Stimulated activated CD4-positive, alpha-beta T cell treated with anti-CD3 and anti-CD28 coated beads, Interleukin-15, amount 100 ng/mL, for 24 hours (primary cell): Measurements from ENCODE around the gene RAB1B.
A peak's percentile ranks its signal among the peaks of the same experiment; 100 is the strongest.
"Not testable (repeated sequence)": the region's sequence is repeated elsewhere in the genome, so short reads cannot be mapped to it uniquely, and the experiment has no call there.

Experiments used
- DNase-seq: peaks from one replicate; pipeline ENCODE4 v3.0.0-alpha.2; 2020

Gene RAB1B

DNA sequence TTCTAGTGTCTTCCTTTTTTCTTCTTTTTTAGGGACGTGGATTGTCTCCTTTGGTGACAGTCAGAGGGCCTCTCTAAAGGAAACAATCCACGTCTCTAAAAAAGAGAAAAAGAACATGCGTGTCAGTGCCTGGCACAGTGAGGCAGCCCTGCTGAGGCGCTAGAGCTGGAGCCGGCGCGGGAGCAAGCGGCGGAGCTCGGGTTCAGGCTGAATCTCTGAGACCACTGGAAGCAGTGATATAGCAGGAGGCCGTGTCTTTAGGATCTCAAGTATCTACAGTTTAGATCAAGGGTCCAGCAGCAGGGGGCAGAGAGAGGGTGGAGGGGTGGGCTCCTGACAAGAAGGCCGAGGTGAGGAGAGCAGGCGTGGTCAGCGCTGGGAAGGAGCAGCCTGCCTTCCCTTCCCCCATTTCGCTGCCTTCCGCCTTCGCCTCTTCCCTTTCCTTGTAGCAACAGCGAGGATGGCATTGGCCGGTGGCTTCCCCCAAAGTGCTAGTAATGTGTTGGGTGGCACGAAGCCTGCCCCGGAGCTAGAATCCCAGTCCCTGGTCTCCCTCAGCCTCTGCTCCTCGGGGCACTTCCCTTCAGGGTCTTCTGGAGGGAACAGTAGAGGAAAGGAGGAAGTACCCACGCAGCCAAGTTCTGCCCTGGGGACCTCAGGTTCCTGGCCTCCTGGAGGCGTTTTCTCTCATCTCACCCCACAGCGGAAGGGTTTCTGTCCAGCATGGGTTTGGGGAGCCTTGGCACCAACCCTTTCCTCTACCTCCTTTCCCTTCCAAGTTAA lies 28.2 kb upstream of the RAB1B start:
- no peak for DNase-seq

GRCh38 chr11:66240781-66241136 lies 27.7 kb upstream of the RAB1B start:
- DNase-seq, result no peak

DNA sequence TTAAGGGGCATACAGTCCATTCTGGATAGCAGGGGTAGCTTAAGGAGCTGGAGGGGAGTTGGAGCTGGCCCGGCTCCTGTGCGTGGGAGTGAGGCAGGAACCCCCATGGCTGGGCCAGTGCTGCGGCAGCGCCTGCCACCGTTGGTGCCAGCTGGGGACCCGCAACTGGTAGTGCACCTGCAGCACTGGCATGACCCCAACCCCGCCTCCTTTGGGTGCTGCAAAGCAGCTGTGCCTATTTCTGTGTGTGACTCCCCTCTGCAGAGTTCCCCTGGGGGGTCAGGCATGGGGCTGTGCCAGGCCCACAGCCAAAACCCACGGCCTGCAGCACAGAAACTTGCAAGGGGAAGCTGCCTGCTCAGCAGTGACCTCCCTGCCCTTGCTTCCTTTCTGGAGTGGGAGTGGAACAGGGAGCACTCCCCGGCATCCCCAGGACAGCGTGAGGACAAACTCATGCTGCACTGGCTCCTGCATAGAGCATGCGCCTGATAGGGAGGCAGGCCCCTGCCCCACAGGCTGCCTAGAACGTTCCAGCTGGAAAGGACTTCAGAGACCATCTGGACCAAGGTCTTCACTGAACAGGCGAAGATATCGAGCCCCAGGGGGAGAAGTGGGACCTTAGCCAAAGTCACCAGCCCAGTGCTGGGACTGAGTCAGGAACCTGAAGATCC lies 26.2 kb upstream of the RAB1B start:
- no peak for DNase-seq

DNA sequence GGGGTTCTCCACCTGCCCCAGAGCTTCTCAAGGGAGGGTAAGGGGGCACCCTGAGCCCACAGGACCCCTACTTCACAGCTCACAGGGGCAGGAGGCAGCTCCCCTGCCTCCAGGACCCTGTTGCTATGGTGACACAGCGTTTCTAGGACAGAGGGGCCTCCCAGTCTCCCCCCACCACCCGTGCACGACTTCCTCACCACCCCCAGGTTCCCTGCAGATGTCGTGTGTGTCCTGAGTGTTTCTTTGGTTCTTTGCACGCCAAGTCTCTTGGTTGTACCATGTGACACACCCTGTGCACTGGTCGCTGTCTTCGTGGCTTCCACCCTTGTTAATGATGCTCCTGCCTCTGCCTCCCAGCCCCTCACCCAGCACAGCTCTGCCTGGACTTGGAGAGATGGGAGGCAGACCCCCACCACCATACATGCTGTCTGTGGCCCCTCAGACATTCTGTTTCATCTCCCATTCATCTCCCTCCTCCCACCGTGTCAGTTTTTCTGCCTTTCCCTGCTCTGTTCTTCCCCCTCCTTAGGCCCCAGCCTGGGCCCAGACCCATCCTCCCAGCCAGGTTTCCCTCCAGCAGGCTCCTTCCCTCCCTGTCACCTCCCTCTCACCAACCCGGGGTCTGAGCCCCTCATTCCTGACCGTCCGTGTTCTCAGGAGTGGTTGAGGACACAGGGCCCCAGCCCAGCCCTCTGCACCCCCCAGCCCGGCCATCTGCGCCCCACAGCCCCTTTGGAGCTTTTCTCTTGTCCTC lies 24.5 kb upstream of the RAB1B start:
- DNase-seq, result no peak

- DNase-seq, result no peak
These were observed 21.1 kb upstream of the RAB1B start for GRCh38 chr11:66247295-66247694.

DNA sequence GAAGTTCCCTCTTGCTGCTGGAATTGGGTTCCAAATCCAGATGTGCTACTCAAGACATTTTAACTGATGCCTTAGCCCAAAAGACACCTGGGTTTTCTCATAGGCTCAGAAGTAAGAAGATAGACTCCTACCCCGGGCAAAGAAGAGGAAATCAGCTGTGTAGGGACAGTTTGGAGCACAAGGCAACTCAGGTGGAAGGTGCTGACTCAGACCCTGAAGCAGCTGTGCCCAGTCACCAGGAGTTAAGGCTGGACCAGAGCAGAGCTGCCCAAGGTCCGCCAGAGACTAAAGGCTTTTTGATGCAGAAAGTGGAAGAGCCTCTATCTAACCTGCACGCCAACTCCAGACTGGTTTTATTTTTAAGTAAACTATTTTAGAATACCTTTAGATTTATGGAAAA lies 20.6 kb upstream of the RAB1B start:
- no peak for DNase-seq

DNA sequence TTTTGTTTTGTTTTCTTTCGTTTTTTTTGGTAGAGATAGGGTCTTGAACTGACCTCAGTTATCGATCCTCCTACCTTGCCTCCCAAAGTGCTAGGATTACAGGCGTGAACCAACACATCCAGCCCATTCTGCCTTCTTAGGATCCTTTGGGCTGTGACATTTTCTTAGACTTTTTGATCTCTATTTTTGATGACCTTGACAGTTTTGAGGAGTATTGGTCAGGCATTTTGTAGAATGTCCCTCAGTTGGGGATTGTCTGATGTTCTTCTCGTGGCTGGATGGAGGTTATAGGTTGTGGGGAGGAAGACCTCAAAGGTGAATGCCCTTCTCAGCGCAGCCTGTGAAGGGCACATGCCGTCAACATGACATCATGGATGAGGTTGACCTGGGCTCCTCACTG lies 19.5 kb upstream of the RAB1B start:
- no peak for DNase-seq

DNA sequence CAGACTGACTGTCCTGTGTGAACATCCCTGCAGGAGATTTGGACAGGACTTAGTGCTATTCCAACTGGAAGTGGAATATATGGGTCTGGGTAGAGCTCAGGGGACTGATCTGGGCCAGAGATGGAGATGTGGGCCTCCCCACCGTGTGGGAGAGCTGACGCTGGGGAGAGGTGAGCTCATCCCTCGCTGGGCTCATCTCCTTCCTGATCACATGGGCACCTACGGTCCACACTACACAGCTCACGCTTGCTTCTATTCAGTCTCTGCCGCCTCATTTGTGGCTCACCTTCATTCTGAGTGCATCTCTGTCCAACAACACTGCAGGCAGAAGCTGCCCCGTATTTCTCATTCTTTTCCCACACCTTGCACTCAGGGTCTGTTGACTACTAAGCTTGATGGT lies 16.6 kb upstream of the RAB1B start:
- no peak for DNase-seq

DNA sequence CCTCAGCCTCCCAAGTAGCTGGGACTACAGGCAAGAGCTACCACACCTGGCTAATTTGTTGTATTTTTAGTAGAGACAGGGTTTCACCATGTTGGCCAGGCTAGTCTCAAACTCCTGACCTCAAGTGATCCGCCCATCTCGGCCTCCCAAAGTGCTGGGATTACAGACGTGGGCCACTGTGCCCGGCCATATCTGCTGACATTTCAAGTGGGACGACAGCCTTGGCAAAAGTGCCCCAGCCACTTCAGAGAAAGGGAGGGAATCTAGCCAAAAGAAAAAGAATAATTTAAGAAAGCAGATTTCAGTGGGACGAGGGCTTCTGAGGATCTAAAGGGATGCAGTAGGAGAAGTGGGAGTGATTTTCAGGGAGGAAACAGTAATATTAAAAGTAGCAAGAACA lies 15.4 kb upstream of the RAB1B start:
- not testable (repeated sequence) for DNase-seq

DNA sequence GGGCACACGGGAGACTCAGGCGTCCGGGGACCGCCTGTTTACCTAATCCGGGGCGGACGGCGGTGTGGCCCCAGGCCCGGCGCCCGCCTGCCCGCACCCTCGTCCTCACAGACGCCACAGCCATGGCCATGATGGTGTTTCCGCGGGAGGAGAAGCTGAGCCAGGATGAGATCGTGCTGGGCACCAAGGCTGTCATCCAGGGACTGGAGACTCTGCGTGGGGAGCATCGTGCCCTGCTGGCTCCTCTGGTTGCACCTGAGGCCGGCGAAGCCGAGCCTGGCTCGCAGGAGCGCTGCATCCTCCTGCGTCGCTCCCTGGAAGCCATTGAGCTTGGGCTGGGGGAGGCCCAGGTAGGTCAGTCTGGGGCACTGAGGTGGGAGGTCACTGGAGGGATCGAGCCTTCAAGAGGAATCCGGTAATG lies 10.0 kb upstream of the RAB1B start:
- DNase-seq, result no peak

GRCh38 chr11:66259225-66259624 lies 9.2 kb upstream of the RAB1B start:
- DNase-seq, result no peak

- DNase-seq, result no peak
These were observed 8.5 kb upstream of the RAB1B start for GRCh38 chr11:66259956-66260355.

DNA sequence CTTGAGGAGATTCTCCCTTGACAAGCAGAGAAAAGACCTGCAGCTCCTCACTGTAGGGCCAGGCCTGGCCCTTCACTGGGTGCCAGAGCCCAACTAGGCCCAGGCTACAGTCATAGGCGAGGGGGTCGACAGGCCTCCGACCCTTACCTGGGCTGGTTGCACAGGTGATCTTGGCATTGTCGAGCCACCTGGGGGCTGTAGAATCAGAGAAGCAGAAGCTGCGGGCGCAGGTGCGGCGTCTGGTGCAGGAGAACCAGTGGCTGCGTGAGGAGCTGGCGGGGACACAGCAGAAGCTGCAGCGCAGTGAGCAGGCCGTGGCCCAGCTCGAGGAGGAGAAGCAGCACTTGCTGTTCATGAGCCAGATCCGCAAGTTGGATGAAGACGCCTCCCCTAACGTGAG lies 6.9 kb upstream of the RAB1B start:
- no peak for DNase-seq

GRCh38 chr11:66262191-66262590 lies 6.2 kb upstream of the RAB1B start:
- DNase-seq, result no peak

- DNase-seq, result no peak
These were observed 5.7 kb upstream of the RAB1B start for GRCh38 chr11:66262696-66263095.

DNA sequence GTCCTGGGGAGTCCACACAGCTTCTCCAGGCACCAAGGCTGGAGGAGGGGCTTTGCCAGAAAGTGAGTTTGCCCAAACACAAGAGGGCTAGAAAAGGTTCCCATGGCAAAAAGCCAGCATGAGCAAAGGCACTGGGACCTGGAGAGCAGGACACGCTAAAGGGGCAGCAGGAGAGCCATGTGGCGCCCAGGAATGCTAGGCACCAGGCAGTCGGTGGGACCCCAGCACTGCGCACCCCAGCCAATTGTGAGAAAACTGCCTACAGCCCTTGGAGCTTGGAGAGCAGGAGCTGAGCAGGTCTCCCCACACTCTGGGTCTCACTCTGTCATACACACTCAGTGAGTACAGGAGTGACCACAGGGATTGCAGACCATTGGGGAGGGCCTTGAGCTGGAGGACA lies 5.2 kb upstream of the RAB1B start:
- no peak for DNase-seq

- DNase-seq, result no peak
These were observed 4.7 kb upstream of the RAB1B start for GRCh38 chr11:66263785-66264184.

GRCh38 chr11:66264383-66264782 lies 4.1 kb upstream of the RAB1B start:
- DNase-seq, result no peak

DNA sequence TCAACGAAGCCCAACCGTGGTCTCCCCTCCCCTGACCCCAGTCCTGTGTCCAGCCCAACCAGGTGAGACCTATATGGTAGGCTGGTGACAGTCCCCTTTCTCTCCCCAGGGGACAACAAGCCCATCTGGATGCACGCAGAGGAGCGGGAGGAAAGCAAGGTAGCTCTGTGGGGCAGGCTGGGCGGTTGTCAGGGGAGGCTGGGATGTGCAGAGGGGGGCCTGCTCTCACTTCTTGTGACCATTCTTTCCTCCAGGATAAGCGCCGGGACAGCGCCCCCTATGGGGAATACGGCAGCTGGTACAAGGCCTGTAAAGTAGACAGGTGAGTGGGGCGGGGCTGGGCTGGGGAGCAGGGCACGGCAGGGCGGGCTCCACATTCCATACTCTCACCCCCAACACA lies 3.5 kb upstream of the RAB1B start:
- DNase-seq, result peak; percentile 66

- no peak for DNase-seq
These were observed 2.7 kb upstream of the RAB1B start for GRCh38 chr11:66265531-66266377.

DNA sequence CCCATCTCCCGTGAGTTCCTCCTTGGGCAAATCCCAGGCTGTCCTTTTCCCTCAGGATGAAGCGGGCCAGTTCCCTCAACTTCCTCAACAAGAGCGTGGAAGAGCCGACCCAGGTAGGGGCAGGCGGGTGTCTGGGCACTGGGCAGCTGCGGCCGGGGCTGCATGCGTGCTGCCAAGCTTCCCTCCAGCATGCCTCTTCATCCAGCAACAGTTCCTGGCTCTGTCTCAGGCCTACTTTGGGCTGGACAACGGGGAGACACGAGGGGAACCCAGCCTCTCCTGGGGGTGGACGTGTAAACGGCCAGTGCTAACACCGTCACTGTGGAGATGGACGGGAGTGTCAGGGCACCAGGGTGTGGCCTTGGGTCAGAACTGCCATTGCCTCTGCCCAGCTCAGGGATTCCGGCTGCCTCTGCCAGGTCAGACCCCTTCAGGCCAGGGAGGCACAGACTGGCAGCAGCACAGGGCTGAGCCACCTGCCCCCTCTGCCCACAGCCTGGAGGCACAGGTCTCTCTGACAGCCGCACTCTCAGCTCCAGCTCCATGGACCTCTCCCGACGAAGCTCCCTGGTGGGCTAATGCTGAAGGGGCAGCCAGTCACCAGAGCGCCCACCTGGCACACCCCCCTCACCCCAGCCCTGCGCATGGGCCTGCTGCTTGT lies 1.9 kb upstream of the RAB1B start:
- DNase-seq, result no peak

DNA sequence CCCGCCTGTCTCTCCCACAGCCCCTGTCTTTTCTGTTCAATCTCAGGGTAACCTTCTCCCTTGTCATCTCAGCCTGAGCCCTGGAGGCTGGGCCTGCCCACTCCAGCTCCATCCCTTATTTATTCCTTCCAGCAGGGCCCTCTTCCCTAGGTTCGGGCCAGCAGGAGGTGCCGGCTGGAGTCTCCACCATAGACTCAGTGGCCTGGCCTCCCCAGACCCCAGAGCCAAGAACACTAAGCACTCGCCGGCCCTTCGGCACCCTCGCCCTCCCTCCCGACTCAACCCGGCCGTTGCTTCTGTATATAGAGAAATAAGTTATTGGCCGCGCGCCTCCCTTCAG lies 1.4 kb upstream of the RAB1B start:
- no peak for DNase-seq
